ENCODE measurements around the gene CCSER1.

Gene CCSER1

DNA sequence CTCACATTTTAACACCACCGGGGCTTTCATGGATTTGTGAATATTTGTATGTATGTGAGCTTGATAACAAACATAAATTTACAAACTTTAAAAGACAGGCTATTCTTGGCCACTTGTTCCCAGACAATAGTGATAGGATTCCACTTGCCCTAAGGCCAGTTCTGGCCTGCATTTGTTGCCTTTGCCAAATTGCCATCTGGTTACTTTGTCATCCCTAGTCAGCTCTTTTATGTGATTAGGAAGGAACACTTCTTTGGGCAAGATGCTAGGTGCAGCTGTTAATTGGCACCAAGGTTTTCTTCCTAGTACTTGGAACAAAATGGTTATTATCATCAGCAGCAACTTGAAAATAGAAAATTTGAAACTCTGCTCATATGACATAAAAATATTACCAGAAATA, 63.3 kb downstream of the CCSER1 start:
- Histone ChIP-seq H3K9me3 (ENCODE audit: insufficient read depth, low read length, severe bottlenecking) (no peaks in the 10 kb centered on the region), H2AFZ (ENCODE audit: low read depth, low read length) (no peak overlapping the region), H4K20me1 (ENCODE audit: insufficient read depth, low read length) (no peaks in the 10 kb centered on the region), H3K4me2 (ENCODE audit: insufficient read depth, low read length) (no peak overlapping the region), H3K4me1 (ENCODE audit: insufficient read depth, low read length) (no peaks in the 10 kb centered on the region), H3K4me3 (ENCODE audit: low read depth in 1 of 2, low read length in 2 of 2) (no peak overlapping the region), H3K36me3 (ENCODE audit: insufficient read depth, low read length) (no peaks in the 10 kb centered on the region), H3K27me3 (ENCODE audit: insufficient read depth, low read length, poor library complexity) (peaks cover 3% of the 10 kb centered on the region), H3K79me2 (ENCODE audit: insufficient read depth, low read length) (no peaks in the 10 kb centered on the region), H3K27ac (ENCODE audit: low read length) (no peak overlapping the region), H3K9ac (ENCODE audit: low read depth, low read length) (no peak overlapping the region)
- TF ChIP-seq EZH2 (IDR thresholded peaks at IDR 0.05; ENCODE audit: borderline replicate concordance, low read depth, low read length, severe bottlenecking): no peak
- TF ChIP-seq CTCF (IDR thresholded peaks at IDR 0.05; ENCODE audit: borderline replicate concordance, extremely low read depth, low read length, poor library complexity, severe bottlenecking): no peak
- no peak for DNase-seq
- ATAC-seq (ENCODE audit: insufficient read depth, low read depth): no peak

DNA sequence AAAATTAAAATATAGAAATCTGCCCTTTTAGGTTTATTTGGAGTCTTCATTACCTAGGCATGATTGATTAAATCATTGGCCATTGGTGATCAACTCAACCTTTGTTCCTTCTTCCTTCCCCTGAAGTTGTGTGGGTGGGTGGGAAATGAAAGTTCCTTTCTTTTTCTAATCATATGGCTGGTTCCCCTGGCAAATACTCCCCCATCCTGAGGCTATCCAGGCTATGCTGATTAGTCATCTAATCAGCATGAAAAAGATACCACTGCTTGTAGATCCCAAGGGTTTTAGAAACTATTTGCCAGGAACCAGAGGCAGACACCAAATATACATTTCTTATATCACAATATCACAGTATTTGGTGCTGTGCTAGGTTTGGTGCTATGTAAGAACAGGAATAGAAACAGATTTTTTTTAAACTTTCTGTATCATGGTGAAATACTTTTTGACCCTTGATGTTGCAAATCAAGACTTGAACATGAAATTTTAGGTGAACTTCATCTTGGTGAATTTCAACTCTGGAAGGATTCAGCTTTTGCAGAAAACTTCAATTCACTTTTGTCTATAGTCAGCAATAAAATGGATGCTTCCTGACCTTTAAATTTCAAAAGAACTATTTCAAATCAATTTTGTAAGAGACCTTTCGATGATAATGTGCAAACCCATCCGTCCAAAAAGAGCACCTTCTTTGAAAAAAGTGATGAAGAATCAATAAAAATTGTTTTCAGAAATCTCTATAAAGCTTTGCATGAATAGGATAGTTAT, 71.1 kb downstream of the CCSER1 start:
- Histone ChIP-seq H3K27me3 (ENCODE audit: insufficient read depth, low read length, poor library complexity) (no peaks in the 10 kb centered on the region), H3K4me3 (ENCODE audit: low read depth in 1 of 2, low read length in 2 of 2) (no peak overlapping the region), H3K9ac (ENCODE audit: low read depth, low read length) (no peak overlapping the region), H3K79me2 (ENCODE audit: insufficient read depth, low read length) (no peaks in the 10 kb centered on the region), H3K4me1 (ENCODE audit: insufficient read depth, low read length) (no peaks in the 10 kb centered on the region), H3K4me2 (ENCODE audit: insufficient read depth, low read length) (no peak overlapping the region), H3K27ac (ENCODE audit: low read length) (no peak overlapping the region), H4K20me1 (ENCODE audit: insufficient read depth, low read length) (no peaks in the 10 kb centered on the region), H2AFZ (ENCODE audit: low read depth, low read length) (no peak overlapping the region), H3K9me3 (ENCODE audit: insufficient read depth, low read length, severe bottlenecking) (no peaks in the 10 kb centered on the region), H3K36me3 (ENCODE audit: insufficient read depth, low read length) (no peaks in the 10 kb centered on the region)
- ATAC-seq (ENCODE audit: insufficient read depth, low read depth) (no peak), DNase-seq (no peak)
- no peak for TF ChIP-seq EZH2 (IDR thresholded peaks at IDR 0.05; ENCODE audit: borderline replicate concordance, low read depth, low read length, severe bottlenecking)
- TF ChIP-seq CTCF (IDR thresholded peaks at IDR 0.05; ENCODE audit: borderline replicate concordance, extremely low read depth, low read length, poor library complexity, severe bottlenecking): no peak

DNA sequence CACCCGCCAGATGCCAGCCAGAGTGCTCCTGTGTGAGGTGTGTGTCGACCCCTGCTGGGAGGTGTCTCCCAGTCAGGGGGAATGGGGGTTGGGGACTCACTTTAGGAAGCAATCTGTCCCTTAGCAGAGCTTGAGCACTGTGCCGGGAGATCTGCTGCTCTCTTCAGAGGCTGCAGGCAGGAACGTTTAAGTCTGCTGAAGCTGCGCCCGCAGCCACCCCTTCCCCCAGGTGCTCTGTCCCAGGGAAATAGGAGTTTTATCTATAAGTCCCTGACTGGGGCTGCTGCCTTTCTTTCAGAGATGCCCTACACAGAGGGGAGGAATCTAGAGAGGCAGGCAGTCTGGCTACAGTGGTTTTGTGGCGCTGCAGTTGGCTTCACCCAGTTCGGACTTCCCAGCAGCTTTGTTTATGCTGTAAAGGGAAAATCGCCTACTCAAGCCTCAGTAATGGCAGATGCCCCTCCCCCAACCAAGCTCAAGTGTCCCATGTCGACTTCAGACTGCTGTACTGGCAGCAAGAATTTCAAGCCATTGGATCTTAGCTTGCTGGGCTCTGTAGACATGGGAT, 80.8 kb downstream of the CCSER1 start:
- TF ChIP-seq CTCF (IDR thresholded peaks at IDR 0.05; ENCODE audit: borderline replicate concordance, extremely low read depth, low read length, poor library complexity, severe bottlenecking) (no peak), EZH2 (IDR thresholded peaks at IDR 0.05; ENCODE audit: borderline replicate concordance, low read depth, low read length, severe bottlenecking) (no peak)
- Histone ChIP-seq H3K4me2 (ENCODE audit: insufficient read depth, low read length) (no peak overlapping the region), H4K20me1 (ENCODE audit: insufficient read depth, low read length) (no peaks in the 10 kb centered on the region), H3K36me3 (ENCODE audit: insufficient read depth, low read length) (no peaks in the 10 kb centered on the region), H3K4me1 (ENCODE audit: insufficient read depth, low read length) (no peaks in the 10 kb centered on the region), H3K4me3 (ENCODE audit: low read depth in 1 of 2, low read length in 2 of 2) (no peak overlapping the region), H3K79me2 (ENCODE audit: insufficient read depth, low read length) (no peaks in the 10 kb centered on the region), H3K27ac (ENCODE audit: low read length) (no peak overlapping the region), H3K9me3 (ENCODE audit: insufficient read depth, low read length, severe bottlenecking) (no peaks in the 10 kb centered on the region), H2AFZ (ENCODE audit: low read depth, low read length) (no peak overlapping the region), H3K9ac (ENCODE audit: low read depth, low read length) (no peak overlapping the region), H3K27me3 (ENCODE audit: insufficient read depth, low read length, poor library complexity) (no peaks in the 10 kb centered on the region)
- DNase-seq (no peak), ATAC-seq (ENCODE audit: insufficient read depth, low read depth) (no peak)
